Memory B cell (primary cell): ENCODE measurements around the gene TRIM9.

Source experiments
- ATAC-seq: fragments of 150-1000 bp; cut with Tn5 transposase; 2 replicates; pipeline ENCODE4 v1.10.0; 2021; ENCODE audit warnings: low read depth, mild to moderate bottlenecking, moderate library complexity
- DNase-seq, 2 donors: peaks; one replicate each; pipeline ENCODE4 v3.0.0; 2022; ENCODE audit warnings: low spot score in 2 of 2
- H3K27ac Mint-ChIP-seq: one replicate; pipeline ENCODE4 v1.8.0; 2022; ENCODE audit warnings: mild to moderate bottlenecking, moderate library complexity, mixed read lengths
- H3K27me3 Mint-ChIP-seq: one replicate; pipeline ENCODE4 v1.8.0; 2022; ENCODE audit warnings: mixed read lengths
- H3K36me3 Mint-ChIP-seq: one replicate; pipeline ENCODE4 v1.8.0; 2022; ENCODE audit warnings: mild to moderate bottlenecking, mixed read lengths
- H3K4me1 Mint-ChIP-seq: one replicate; pipeline ENCODE4 v1.8.0; 2022; ENCODE audit warnings: mixed read lengths
- H3K4me3 Mint-ChIP-seq: one replicate; pipeline ENCODE4 v1.8.0; 2022; ENCODE audit warnings: mild to moderate bottlenecking, moderate library complexity, mixed read lengths
- H3K9me3 Mint-ChIP-seq: one replicate; pipeline ENCODE4 v1.8.0; 2022; ENCODE audit warnings: mixed read lengths

Gene TRIM9

GRCh38 chr14:51058382-51058781 lies 36.5 kb downstream of the TRIM9 start:
- ATAC-seq: no peak
- Mint-ChIP-seq H3K27me3 (peaks cover 3% of the 10 kb centered on the region), H3K36me3 (peaks cover 9% of the 10 kb centered on the region), H3K27ac (no peak overlapping the region), H3K9me3 (peaks cover 9% of the 10 kb centered on the region), H3K4me3 (no peak overlapping the region), H3K4me1 (no peaks in the 10 kb centered on the region)
- DNase-seq: no peak

GRCh38 chr14:51056421-51056820 lies 38.5 kb downstream of the TRIM9 start:
- no peak overlapping the region for H3K4me3 Mint-ChIP-seq
- H3K27me3 Mint-ChIP-seq: peaks cover 4% of the 10 kb centered on the region
- H3K36me3 Mint-ChIP-seq: peaks cover 1% of the 10 kb centered on the region
- ATAC-seq (no peak), DNase-seq (no peak)
- no peaks in the 10 kb centered on the region for H3K9me3 Mint-ChIP-seq
- no peak overlapping the region for H3K27ac Mint-ChIP-seq
- no peaks in the 10 kb centered on the region for H3K4me1 Mint-ChIP-seq

GRCh38 chr14:51053157-51053556 lies 41.7 kb downstream of the TRIM9 start:
- ATAC-seq: no peak
- Mint-ChIP-seq H3K36me3 (peaks cover 1% of the 10 kb centered on the region), H3K9me3 (no peaks in the 10 kb centered on the region), H3K4me3 (no peak overlapping the region), H3K4me1 (no peaks in the 10 kb centered on the region), H3K27me3 (peaks cover 7% of the 10 kb centered on the region), H3K27ac (no peak overlapping the region)
- no peak for DNase-seq

GRCh38 chr14:51044961-51045360 lies 49.9 kb downstream of the TRIM9 start:
- no peak for DNase-seq
- no peaks in the 10 kb centered on the region for H3K9me3 Mint-ChIP-seq
- no peak overlapping the region for H3K27ac Mint-ChIP-seq
- H3K4me3 Mint-ChIP-seq: no peak overlapping the region
- H3K27me3 Mint-ChIP-seq: peaks cover 12% of the 10 kb centered on the region
- H3K4me1 Mint-ChIP-seq: peaks cover 2% of the 10 kb centered on the region
- ATAC-seq: no peak
- H3K36me3 Mint-ChIP-seq: no peaks in the 10 kb centered on the region

- Mint-ChIP-seq H3K27me3 (peaks cover 6% of the 10 kb centered on the region), H3K9me3 (no peaks in the 10 kb centered on the region), H3K27ac (no peak overlapping the region), H3K4me3 (no peak overlapping the region), H3K36me3 (no peaks in the 10 kb centered on the region), H3K4me1 (peaks cover 5% of the 10 kb centered on the region)
- DNase-seq: no peak
- ATAC-seq: no peak
Measured at GRCh38 chr14:51041883-51042282, 53.0 kb downstream of the TRIM9 start.

GRCh38 chr14:51041108-51041531 lies 53.8 kb downstream of the TRIM9 start:
- H3K4me3 Mint-ChIP-seq: no peak overlapping the region
- ATAC-seq (no peak), DNase-seq (no peak)
- peaks cover 4% of the 10 kb centered on the region for H3K27me3 Mint-ChIP-seq
- H3K27ac Mint-ChIP-seq: no peak overlapping the region
- H3K9me3 Mint-ChIP-seq: no peaks in the 10 kb centered on the region
- H3K36me3 Mint-ChIP-seq: no peaks in the 10 kb centered on the region
- H3K4me1 Mint-ChIP-seq: peaks cover 5% of the 10 kb centered on the region

- no peak overlapping the region for H3K27ac Mint-ChIP-seq
- peaks cover 5% of the 10 kb centered on the region for H3K4me1 Mint-ChIP-seq
- H3K27me3 Mint-ChIP-seq: peaks cover 2% of the 10 kb centered on the region
- peak; percentile 90 for ATAC-seq
- DNase-seq: no peak
- no peak overlapping the region for H3K4me3 Mint-ChIP-seq
- H3K9me3 Mint-ChIP-seq: no peaks in the 10 kb centered on the region
- H3K36me3 Mint-ChIP-seq: no peaks in the 10 kb centered on the region
Measured at GRCh38 chr14:51039252-51039651, 55.7 kb downstream of the TRIM9 start.

- Mint-ChIP-seq H3K9me3 (no peaks in the 10 kb centered on the region), H3K27me3 (no peaks in the 10 kb centered on the region), H3K4me1 (peaks cover 5% of the 10 kb centered on the region), H3K36me3 (no peaks in the 10 kb centered on the region), H3K27ac (no peak overlapping the region), H3K4me3 (no peak overlapping the region)
- DNase-seq: no peak
- ATAC-seq: no peak
Measured at GRCh38 chr14:51035611-51036192, 59.2 kb downstream of the TRIM9 start.

GRCh38 chr14:51028851-51029754 lies 65.8 kb downstream of the TRIM9 start:
- DNase-seq: no peak
- Mint-ChIP-seq H3K4me1 (no peaks in the 10 kb centered on the region), H3K4me3 (no peak overlapping the region), H3K27me3 (peaks cover 5% of the 10 kb centered on the region), H3K27ac (no peak overlapping the region), H3K9me3 (no peaks in the 10 kb centered on the region), H3K36me3 (no peaks in the 10 kb centered on the region)
- ATAC-seq: no peak

GRCh38 chr14:51028361-51028760 lies 66.5 kb downstream of the TRIM9 start:
- Mint-ChIP-seq H3K4me1 (no peaks in the 10 kb centered on the region), H3K9me3 (no peaks in the 10 kb centered on the region), H3K27ac (no peak overlapping the region), H3K36me3 (no peaks in the 10 kb centered on the region), H3K4me3 (no peak overlapping the region), H3K27me3 (peaks cover 5% of the 10 kb centered on the region)
- no peak for DNase-seq
- no peak for ATAC-seq

- H3K4me3 Mint-ChIP-seq: no peak overlapping the region
- no peaks in the 10 kb centered on the region for H3K4me1 Mint-ChIP-seq
- no peaks in the 10 kb centered on the region for H3K36me3 Mint-ChIP-seq
- H3K27ac Mint-ChIP-seq: no peak overlapping the region
- ATAC-seq (no peak), DNase-seq (no peak)
- H3K9me3 Mint-ChIP-seq: no peaks in the 10 kb centered on the region
- H3K27me3 Mint-ChIP-seq: peaks cover 5% of the 10 kb centered on the region
Measured at GRCh38 chr14:51024377-51024776, 70.5 kb downstream of the TRIM9 start.

- Mint-ChIP-seq H3K27ac (no peak overlapping the region), H3K36me3 (no peaks in the 10 kb centered on the region), H3K27me3 (peaks cover 5% of the 10 kb centered on the region), H3K9me3 (no peaks in the 10 kb centered on the region), H3K4me1 (no peaks in the 10 kb centered on the region), H3K4me3 (no peak overlapping the region)
- DNase-seq (no peak), ATAC-seq (no peak)
Measured at GRCh38 chr14:51023964-51024363, 70.9 kb downstream of the TRIM9 start.

- no peaks in the 10 kb centered on the region for H3K9me3 Mint-ChIP-seq
- ATAC-seq (no peak), DNase-seq (no peak)
Measured at GRCh38 chr14:51022769-51023168, 72.1 kb downstream of the TRIM9 start.

GRCh38 chr14:51020024-51020710 lies 74.7 kb downstream of the TRIM9 start:
- no peaks in the 10 kb centered on the region for H3K4me1 Mint-ChIP-seq
- no peak overlapping the region for H3K27ac Mint-ChIP-seq
- H3K27me3 Mint-ChIP-seq: peaks cover 2% of the 10 kb centered on the region
- no peaks in the 10 kb centered on the region for H3K36me3 Mint-ChIP-seq
- no peaks in the 10 kb centered on the region for H3K9me3 Mint-ChIP-seq
- no peak for ATAC-seq
- DNase-seq: no peak
- no peak overlapping the region for H3K4me3 Mint-ChIP-seq

More at GRCh38 chr14:51022769-51023168, 72.1 kb downstream of the TRIM9 start:
- Mint-ChIP-seq H3K27me3 (peaks cover 3% of the 10 kb centered on the region), H3K27ac (no peak overlapping the region), H3K4me3 (no peak overlapping the region), H3K4me1 (no peaks in the 10 kb centered on the region), H3K36me3 (no peaks in the 10 kb centered on the region)
